Measurements from ENCODE around the gene KCNQ1.

- TF ChIP-seq EZH2 (IDR thresholded peaks at IDR 0.05; ENCODE audit: borderline replicate concordance, insufficient read depth, low read depth, low read length, poor library complexity, severe bottlenecking) (no peak), CTCF (IDR thresholded peaks at IDR 0.05) (no peak)
Observed at GRCh38 chr11:2886191-2886894, 441.5 kb downstream of the KCNQ1 start.

Measured in B cell (primary cell).